CD4-positive, alpha-beta T cell treated with Interleukin-6 at 100 ng/mL for 8 hours (primary cell): ENCODE results near the gene NSG1.

ENCODE experiments used
- DNase-seq: peaks from one replicate; pipeline ENCODE4 v3.0.0-alpha.2; 2020; ENCODE audit warnings: mixed read lengths, low spot score

NSG1 gene

GRCh38 chr4:4396628-4397440 is 9.9 kb downstream of the NSG1 start:
- DNase-seq: no peak

- no peak for DNase-seq
Observed at GRCh38 chr4:4397441-4397819, 10.5 kb downstream of the NSG1 start.

GRCh38 chr4:4398430-4398829 is 11.5 kb downstream of the NSG1 start:
- no peak for DNase-seq

GRCh38 chr4:4401036-4401435 is 14.1 kb downstream of the NSG1 start:
- DNase-seq: no peak

DNA sequence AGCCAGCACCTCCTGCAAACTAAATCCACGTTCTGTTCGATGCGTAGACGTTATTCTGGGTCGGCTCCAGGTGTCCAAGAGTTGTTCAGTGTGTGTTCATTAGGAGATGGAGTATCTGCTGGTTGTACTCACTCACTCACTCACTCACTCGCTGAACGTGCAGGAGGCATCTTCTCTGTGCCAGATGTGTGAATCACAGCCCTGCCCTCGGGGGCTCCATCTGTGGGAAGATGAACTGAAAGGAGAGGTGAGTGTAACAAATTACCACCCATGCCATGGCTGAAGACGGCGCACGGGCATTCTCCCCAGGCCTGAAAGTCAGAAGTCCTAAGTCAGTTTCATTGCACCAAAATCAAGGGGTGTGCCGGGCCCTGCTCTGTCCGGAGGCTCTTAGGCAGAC is 16.1 kb downstream of the NSG1 start:
- DNase-seq: no peak

- DNase-seq: no peak
Observed at GRCh38 chr4:4405358-4405962, 18.6 kb downstream of the NSG1 start.

DNA sequence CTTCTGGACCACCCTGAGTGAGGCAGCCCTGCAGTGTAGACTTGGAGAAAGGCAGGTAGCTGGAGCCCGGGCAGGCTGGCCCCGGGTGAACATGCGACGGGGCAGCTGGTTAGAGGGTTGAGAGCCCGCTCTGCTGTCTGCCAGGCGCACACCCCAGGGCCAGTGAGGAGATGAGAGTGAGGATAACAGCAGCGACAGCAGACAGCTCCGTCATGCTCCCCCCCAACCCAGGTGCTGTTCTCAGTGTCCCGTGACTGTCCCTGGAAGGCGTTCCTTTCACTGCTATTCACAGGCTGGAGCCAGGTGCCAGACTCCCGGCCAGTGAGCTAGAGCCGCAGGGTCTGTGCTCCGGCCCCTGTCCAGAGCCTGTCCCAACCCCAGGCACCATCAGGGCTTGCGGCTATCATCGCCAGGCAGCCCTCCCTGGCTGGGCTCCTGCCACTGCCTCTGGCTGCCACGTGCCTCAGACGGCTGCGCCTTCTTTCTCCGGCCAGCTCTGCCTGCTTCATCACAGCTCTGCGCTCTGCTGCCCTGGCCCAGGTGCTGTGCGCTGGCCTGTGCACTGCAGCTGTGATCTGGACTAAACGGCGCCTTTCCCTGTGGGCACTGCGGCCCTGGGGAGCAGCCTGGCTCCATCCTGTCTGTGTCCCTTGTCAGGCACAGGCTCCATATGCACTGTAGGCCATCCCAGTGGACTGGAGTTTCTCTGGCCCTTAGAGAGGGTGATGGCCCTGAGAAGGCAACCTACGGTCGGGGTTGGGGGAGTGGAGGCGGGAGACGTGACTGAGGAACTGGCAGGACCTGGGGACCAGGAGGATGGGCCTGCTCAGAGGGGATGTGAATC is 19.8 kb downstream of the NSG1 start:
- DNase-seq: no peak

- no peak for DNase-seq
Observed at GRCh38 chr4:4407299-4408131, 20.6 kb downstream of the NSG1 start.

GRCh38 chr4:4408132-4408523 is 21.2 kb downstream of the NSG1 start:
- no peak for DNase-seq

GRCh38 chr4:4408576-4409335 is 21.9 kb downstream of the NSG1 start:
- DNase-seq: no peak

GRCh38 chr4:4409416-4410115 is 22.7 kb downstream of the NSG1 start:
- DNase-seq: no peak

DNA sequence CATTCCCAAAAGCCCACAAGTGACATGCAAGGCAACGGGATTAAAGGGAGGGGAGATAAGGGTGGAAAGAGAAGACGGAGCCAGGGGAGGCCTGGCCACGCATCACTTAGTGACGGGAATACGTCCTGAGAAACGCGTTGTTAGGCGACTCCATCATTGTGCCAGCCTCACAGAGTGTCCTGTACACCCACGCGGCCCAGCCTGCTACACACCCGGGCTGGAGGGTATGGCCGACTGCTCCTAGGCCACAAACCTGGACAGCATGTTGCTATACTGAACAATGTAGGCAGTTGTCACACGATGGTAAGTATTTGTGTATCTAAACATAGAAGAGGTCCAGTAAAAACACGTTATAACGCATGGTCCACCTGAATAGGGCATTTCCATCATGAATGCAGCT is 23.4 kb downstream of the NSG1 start:
- DNase-seq: no peak

GRCh38 chr4:4411906-4412305 is 25.0 kb downstream of the NSG1 start:
- no peak for DNase-seq

DNA sequence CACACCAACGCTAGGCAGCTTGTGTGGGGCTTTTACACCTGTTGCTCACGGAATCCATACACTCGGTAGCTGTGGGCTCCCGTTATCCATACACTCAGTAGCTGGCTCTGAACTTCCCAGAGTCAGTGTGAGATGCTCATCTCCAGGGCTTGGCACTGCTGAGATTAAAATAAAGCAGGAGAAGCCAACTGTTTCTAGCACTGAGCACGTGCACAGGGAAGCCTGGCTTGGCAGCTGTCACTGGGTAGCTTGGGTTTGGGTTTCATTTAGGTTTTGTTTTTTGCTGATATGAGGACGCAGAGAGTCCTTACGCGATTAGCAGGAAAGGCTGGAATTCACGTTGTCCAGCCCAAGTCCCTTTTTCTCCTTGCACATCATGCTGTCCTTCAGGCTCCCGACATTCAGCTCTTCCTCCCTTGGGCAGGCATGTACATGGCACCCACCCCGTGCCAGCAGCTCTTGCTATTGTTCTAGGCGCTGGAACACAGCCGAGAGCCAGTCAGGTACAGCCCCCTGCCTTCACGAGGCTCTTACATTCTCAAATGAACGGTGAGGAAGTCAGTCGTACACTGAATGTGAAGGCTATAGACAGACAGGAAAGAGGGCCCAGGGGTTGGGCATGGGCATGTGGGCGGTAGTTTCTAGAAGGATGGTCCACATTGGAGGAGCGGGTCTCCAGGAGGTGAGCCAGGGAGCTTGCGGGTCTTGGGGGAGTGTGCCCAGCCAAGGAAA is 25.9 kb downstream of the NSG1 start:
- DNase-seq: no peak

DNA sequence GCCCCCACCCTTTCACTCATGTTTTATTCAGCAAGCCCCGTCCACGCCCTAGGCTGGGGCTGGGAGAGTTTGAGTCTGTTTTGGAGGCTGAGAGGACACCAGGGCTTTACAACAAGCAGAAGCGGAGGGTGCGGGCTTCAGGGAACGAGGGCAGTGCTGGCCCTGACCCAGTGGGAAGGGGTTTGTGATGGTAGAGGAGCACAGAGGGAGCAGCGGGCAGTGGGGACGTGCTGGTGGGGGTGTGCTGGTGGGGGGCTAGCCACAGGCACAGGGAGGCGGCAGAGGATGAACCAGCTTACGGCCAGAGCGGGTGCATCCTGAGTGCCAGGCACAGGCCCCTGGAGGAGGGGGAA is 26.4 kb downstream of the NSG1 start:
- no peak for DNase-seq

GRCh38 chr4:4413806-4414205 is 26.9 kb downstream of the NSG1 start:
- DNase-seq: no peak

DNA sequence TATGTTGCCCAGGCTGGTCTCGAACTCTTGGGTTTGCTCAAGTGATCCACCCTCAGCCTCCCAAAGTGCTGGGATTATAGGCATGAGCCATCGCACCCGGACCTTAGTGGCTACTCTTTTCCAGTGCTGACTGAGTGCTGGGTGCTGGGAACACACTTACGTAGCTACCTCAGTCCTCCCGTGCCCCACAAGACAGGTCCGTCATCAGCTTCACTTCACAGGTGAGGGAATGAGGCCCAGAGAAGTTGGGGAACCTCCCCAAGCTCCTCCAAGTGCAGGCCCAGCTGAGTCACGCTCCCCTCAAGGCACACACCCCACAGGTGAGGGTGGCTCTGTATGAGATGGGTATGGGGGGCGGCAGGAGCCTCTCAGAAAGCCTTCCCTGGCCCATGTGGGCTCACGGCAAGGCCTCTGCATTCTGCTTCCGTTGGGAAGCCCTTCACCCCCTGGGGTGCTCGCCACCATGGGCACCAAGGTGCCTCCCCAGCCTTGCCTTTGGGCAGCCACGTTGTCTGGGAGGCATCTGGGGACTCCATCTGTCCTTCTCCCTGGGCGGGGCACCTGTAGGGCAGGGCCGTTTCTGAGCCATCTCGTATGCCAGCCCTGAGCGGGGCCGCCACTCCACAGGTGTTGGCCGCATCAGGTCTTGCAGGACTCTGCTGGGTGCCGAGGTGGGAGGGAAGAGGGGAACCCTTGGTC is 28.4 kb downstream of the NSG1 start:
- DNase-seq: no peak

- no peak for DNase-seq
Observed at GRCh38 chr4:4415806-4416805, 29.2 kb downstream of the NSG1 start.
